Stimulated activated naive CD8-positive, alpha-beta T cell treated with anti-CD3 and anti-CD28 coated beads, Interleukin-15, amount 100 ng/mL, for 72 hours (primary cell): ENCODE measurements around the gene TSHZ1.

Source experiments
- ATAC-seq: fragments of 150-1000 bp; cut with Tn5 transposase; 2 replicates; pipeline ENCODE4 v1.10.0; 2021; ENCODE audit warnings: mild to moderate bottlenecking, moderate library complexity
- DNase-seq, 2 donors: peaks; one replicate each; pipeline ENCODE4 v3.0.0; 2021 to 2022
- H3K27ac Mint-ChIP-seq, 2 donors: one replicate each; pipeline ENCODE4 v1.8.0; 2022; ENCODE audit warnings: mild to moderate bottlenecking in 2 of 2, mixed read lengths in 2 of 2, moderate library complexity in 2 of 2
- H3K27me3 Mint-ChIP-seq: one replicate; pipeline ENCODE4 v1.8.0; 2022; ENCODE audit warnings: mixed read lengths
- H3K4me1 Mint-ChIP-seq: one replicate; pipeline ENCODE4 v1.8.0; 2022; ENCODE audit warnings: mild to moderate bottlenecking, mixed read lengths
- H3K4me3 Mint-ChIP-seq, 2 donors: one replicate each; pipeline ENCODE4 v1.8.0; 2022; ENCODE audit warnings: mild to moderate bottlenecking in 2 of 2, mixed read lengths in 2 of 2, moderate library complexity in 1 of 2
- H3K9me3 Mint-ChIP-seq, 2 donors: one replicate each; pipeline ENCODE4 v1.8.0; 2022; ENCODE audit warnings: mixed read lengths in 2 of 2

TSHZ1 gene

DNA sequence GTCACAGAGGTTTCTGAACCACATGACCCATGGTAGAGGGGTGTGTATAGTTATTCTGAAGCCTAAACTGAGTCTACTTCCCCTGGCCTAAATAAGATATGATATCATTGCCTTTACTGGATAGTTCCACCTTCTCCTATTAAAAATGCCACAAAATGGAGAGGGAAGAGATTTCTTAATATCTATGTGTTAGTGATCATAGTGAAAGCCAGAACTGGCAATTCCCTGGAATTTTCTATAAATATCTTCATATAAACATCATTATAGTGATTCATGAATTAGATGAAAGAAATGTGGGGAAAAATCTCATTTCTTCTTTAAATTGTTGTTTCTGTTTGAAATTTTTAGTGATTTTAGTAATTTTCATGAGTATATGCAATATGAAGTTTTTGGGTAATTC is 45.8 kb downstream of the TSHZ1 start:
- H3K4me1 Mint-ChIP-seq = peaks cover 49% of the 10 kb centered on the region

DNA sequence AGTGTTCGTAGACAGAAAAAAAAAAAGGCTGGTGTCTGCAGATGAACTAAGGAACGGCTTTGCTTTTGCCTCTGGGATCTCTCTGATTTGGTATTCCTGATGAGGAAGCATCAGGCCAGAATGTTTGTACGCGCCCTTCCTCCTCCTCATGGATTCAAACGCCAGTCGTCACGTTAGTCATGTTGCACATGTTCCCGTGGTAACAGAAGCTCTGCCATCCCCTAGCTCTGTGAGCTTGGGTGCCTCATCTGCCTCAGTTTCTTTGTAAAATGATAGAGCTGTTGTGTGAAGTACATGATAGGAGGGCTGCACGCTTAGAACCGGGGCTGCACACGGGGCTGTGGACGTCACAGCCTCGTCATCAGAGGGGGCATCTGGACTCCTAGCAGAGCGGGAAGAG is 47.0 kb downstream of the TSHZ1 start:
- ATAC-seq = no peak
- H3K4me1 Mint-ChIP-seq = peaks cover 58% of the 10 kb centered on the region
- no peak overlapping the region for H3K4me3 Mint-ChIP-seq
- no peaks in the 10 kb centered on the region for H3K9me3 Mint-ChIP-seq
- H3K27ac Mint-ChIP-seq = no peak overlapping the region
- H3K27me3 Mint-ChIP-seq = no peaks in the 10 kb centered on the region
- DNase-seq = no peak

More for the DNA sequence above, 45.8 kb downstream of the TSHZ1 start:
- Mint-ChIP-seq H3K4me3 (no peak overlapping the region), H3K27ac (no peak overlapping the region), H3K27me3 (no peaks in the 10 kb centered on the region), H3K9me3 (no peaks in the 10 kb centered on the region)
- no peak for ATAC-seq
- DNase-seq = no peak

DNA sequence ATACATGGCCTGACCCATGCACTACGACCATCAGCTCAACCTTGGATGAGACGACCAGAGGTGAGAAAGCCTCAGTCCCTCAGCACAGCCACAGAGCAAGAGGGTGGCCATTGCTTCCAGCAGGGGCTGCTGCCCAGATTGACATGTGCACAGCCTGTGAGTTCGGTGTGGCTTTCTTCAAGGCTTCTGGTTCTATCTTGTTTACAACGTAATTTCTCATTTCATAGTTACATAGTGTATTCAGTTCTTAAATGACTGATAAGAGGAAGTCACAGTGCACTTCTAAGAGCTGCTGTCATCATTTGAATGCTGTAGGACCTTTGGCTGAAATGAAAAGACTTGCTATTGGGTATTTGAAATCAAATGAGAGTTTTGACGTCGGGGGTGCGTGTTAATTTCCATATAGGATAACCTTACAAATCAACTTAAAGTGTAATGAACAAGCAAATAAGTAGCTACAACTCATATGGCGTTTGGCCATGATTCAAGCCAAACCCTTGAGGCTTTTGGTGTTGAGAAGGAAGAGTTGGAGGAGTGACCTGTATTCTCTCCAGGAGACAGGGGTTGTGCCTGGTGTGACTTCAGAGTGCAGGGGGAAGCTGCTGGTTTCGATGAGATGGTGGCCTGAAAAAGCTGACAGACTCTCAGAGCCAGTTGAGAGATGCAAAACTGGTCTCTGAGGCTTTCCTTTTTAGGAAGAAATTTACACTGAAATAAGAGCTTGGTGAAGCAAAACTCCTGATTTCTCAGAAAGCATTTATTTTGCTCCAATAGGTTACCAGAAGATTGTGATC is 51.0 kb downstream of the TSHZ1 start:
- DNase-seq (no peak), ATAC-seq (peak; percentile 74)
- no peaks in the 10 kb centered on the region for H3K9me3 Mint-ChIP-seq
- H3K4me3 Mint-ChIP-seq = no peak overlapping the region
- peaks cover 49% of the 10 kb centered on the region for H3K4me1 Mint-ChIP-seq
- H3K27ac Mint-ChIP-seq = peak overlapping the region in 1 of 2 donors; percentile 12
- H3K27me3 Mint-ChIP-seq = no peaks in the 10 kb centered on the region

DNA sequence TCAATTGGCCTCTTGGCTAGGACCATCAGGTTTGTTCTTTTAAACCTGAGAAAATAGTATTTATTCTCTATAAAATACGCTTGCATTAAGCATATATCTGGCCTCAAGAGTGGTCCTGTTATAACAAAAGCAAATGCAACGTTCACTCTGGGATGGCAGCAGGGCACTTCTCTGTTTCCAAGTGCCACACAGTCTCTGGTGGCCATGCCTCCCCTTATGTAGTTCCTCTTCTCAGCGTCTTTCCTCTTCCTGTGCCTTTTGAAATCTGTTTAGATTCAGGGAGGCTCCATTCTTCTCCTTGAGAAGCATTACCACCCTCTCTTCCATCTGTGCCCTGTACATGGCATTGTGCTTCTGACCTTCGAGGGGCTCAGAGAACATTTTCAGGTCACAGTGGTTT is 51.9 kb downstream of the TSHZ1 start:
- no peak overlapping the region for H3K4me3 Mint-ChIP-seq
- peaks cover 55% of the 10 kb centered on the region for H3K4me1 Mint-ChIP-seq
- no peak for ATAC-seq
- H3K9me3 Mint-ChIP-seq = no peaks in the 10 kb centered on the region
- H3K27ac Mint-ChIP-seq = no peak overlapping the region
- no peak for DNase-seq
- no peaks in the 10 kb centered on the region for H3K27me3 Mint-ChIP-seq

DNA sequence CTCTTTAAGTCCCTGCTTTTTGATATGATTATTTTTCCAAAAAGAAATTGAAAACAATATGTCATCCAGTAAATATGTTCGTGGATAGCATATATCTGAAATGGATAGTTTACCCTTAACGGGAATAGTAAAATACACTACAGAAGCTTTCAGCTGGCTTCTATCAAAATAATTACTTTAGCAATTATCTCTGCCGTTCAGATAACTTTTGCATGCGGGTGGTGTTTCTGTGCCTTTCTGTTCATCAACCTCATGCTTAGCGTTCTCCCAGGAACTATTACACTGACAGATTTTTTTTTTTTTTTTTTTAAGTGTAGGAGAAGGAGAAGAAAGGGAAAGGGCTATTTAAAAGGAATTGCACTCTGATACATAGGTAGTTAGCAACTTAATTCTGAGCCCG is 53.6 kb downstream of the TSHZ1 start:
- no peaks in the 10 kb centered on the region for H3K27me3 Mint-ChIP-seq
- peak overlapping the region in 1 of 2 donors; percentile 89 for H3K27ac Mint-ChIP-seq
- ATAC-seq = no peak

DNA sequence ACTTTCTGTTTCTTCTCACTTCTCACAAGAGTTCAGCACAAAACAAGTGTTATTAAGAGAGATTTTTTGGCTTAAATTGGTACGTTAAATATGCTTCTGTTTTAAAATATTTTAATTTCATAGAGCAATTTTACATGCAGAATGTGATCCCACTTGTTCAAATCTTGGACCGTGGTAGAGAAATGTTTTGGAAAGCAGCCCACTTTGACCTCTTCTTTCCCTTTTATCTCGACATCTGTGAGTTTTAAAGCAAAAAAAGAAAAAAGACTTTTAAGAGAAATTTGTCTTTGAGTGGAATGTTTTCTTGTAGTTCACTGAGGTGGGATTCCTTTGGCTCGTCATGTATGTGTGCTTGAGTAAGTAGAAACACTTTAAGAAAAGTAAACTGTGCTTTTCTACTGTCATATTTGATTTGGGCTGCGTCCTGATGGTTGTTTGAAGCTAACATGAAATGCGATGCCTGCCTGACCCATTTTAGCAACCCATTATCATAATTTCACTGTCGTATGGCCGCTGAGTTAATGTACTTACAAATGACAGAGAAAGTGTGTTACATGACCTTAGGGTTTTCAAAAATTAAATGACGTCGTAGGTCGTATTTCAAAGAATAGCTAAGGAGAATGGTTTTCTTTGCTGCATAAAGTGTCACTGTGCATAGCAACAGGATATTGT is 54.5 kb downstream of the TSHZ1 start:
- no peaks in the 10 kb centered on the region for H3K27me3 Mint-ChIP-seq
- no peak overlapping the region for H3K27ac Mint-ChIP-seq
- H3K4me1 Mint-ChIP-seq = peaks cover 66% of the 10 kb centered on the region
- DNase-seq (no peak), ATAC-seq (no peak)
- H3K9me3 Mint-ChIP-seq = no peaks in the 10 kb centered on the region
- no peak overlapping the region for H3K4me3 Mint-ChIP-seq

More for the DNA sequence above, 53.6 kb downstream of the TSHZ1 start:
- Mint-ChIP-seq H3K4me1 (peaks cover 58% of the 10 kb centered on the region), H3K4me3 (no peak overlapping the region), H3K9me3 (no peaks in the 10 kb centered on the region)
- DNase-seq = no peak

DNA sequence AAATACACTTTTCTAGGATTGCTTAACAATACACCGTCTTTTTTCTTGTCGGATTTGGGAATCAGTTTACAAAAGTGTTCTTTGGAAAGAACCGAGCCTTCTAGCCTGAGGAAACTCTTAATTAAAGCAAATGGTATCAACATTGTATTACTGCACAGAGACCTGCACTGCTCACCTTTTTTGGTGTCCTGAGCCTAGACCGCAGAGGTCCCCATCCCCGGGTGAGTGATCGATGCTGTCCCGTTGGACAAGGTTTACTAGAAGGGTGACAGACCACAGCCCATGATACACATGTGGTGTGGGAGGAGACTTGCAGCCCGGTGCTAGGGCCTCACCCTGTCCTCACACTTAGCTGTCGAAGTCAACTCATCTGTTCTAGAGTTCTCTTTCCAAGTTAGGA is 55.3 kb downstream of the TSHZ1 start:
- no peak for DNase-seq
- no peaks in the 10 kb centered on the region for H3K27me3 Mint-ChIP-seq
- peaks cover 60% of the 10 kb centered on the region for H3K4me1 Mint-ChIP-seq
- H3K27ac Mint-ChIP-seq = no peak overlapping the region
- H3K9me3 Mint-ChIP-seq = no peaks in the 10 kb centered on the region
- no peak for ATAC-seq
- H3K4me3 Mint-ChIP-seq = no peak overlapping the region

DNA sequence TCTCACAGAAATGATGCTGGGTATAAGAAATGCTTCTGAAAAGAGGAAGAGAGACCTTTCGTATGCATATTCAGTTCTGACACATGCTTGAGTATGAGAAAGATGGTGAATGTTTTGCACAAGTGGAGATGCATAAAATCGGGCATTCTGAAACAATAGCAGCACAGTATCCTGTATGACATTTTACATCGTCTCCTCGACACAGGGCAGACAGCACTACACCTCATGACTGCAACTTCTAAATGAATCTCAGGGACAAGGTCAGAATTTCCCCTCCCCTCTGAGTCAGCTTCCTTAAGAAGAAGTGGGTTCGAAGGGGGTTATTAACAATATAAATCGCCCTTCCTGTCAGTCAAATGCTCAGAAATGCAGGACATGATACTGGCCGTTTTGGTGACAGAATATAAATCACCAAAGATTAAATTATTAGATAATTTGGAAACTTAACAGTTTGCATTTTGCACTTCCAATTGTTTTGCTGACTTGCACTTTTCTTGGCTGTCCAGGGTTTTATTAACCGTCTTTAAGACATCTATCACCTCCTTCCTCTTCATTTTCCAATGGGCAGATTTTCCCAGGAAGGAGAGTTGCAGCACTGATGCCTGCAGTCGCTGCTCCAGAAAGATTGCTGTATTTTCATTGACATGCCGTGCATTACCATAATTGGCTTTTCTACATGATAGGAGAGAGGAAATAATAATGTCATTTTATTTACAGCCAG is 57.2 kb downstream of the TSHZ1 start:
- DNase-seq (no peak), ATAC-seq (peak; percentile 61)
- no peak overlapping the region for H3K27ac Mint-ChIP-seq
- no peaks in the 10 kb centered on the region for H3K27me3 Mint-ChIP-seq
- H3K9me3 Mint-ChIP-seq = no peaks in the 10 kb centered on the region
- H3K4me3 Mint-ChIP-seq = no peak overlapping the region
- H3K4me1 Mint-ChIP-seq = peaks cover 56% of the 10 kb centered on the region

DNA sequence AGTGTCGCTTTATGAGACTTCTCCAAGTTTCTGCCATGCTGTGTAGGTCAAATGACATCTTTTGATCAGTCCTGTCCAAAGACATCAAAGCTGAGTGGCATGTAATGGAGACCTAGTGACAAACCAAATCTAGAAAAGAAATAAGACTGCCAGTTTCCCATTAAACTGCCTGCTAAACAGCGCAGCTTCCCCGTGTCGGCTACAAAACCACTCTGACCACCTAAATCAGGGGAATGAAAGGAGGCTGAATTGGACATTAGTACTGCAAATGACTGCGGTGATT is 57.7 kb downstream of the TSHZ1 start:
- Mint-ChIP-seq H3K4me3 (no peak overlapping the region), H3K9me3 (no peaks in the 10 kb centered on the region), H3K27me3 (no peaks in the 10 kb centered on the region), H3K4me1 (peaks cover 55% of the 10 kb centered on the region), H3K27ac (no peak overlapping the region)
- DNase-seq (no peak), ATAC-seq (no peak)

DNA sequence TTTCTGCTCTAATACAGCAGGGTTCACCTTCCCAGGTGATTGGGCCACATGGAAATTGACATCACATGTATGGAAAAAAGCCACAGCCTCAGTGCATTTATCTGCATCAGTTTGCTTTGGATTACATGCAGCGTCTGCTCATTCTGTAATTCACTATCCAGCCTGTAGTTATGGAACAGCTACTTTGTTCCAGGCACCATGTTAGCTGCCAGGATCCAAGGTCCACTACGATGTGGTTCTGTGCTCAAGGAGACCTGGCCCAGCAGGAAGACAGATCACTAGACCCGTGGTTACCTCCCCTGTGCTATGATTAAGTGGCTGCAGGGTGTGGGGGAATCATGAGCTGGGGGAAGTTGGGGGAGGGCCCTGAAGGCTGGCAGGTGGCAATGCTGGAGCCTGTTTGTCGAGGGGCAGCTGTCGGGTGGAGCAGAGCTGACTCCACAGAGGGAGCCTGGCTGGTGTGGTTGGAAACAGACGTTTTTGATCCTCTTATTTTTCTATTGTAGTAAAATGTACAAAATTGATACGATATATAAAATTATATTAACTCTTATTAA is 58.6 kb downstream of the TSHZ1 start:
- ATAC-seq (no peak), DNase-seq (no peak)
- H3K27me3 Mint-ChIP-seq = no peaks in the 10 kb centered on the region
- H3K4me1 Mint-ChIP-seq = peaks cover 55% of the 10 kb centered on the region
- H3K4me3 Mint-ChIP-seq = no peak overlapping the region
- H3K27ac Mint-ChIP-seq = no peak overlapping the region
- H3K9me3 Mint-ChIP-seq = no peaks in the 10 kb centered on the region

DNA sequence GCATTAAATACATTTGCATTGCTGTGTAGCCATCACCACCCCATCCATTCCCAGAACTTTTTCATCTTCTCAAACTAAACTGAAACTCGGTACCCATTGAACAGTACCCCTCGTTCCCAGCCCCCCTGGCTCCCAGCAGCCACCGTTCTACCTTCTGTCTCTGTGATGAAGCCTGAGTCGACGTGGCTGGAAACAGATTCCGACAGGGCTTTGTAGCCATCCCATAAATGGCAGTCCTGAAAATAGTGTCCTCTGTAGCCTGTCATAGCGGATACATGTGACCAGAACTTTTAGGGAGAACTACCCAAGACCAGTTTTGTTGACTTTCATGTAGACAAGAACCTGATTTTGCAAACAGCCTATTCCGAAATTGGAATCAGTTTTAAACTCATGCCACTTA is 59.1 kb downstream of the TSHZ1 start:
- DNase-seq (no peak), ATAC-seq (no peak)
- H3K9me3 Mint-ChIP-seq = no peaks in the 10 kb centered on the region
- H3K27me3 Mint-ChIP-seq = no peaks in the 10 kb centered on the region
- no peak overlapping the region for H3K27ac Mint-ChIP-seq
- H3K4me1 Mint-ChIP-seq = peaks cover 55% of the 10 kb centered on the region
- H3K4me3 Mint-ChIP-seq = no peak overlapping the region

DNA sequence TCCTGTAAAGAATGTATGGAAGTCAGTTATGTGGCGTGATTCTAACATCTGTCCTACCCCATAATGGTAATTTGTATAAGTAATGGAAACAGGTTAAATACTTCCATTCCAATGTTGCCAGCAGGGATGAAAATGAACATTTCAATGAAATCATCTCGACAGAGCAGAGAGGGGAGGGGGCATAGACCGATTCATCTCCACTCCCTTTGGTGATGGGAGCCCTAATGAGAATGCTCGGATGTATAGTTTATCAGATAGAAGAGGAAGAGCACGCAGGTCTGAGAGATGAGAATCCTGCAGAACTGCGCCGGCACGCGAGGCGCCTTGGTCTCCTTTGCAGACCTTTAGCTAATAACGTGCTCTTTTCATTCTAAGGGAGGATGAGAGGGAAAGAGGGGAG is 61.4 kb downstream of the TSHZ1 start:
- Mint-ChIP-seq H3K4me1 (peaks cover 55% of the 10 kb centered on the region), H3K9me3 (no peaks in the 10 kb centered on the region), H3K27me3 (no peaks in the 10 kb centered on the region), H3K27ac (peak overlapping the region in 1 of 2 donors; percentile 84), H3K4me3 (no peak overlapping the region)
- DNase-seq (no peak), ATAC-seq (no peak)

DNA sequence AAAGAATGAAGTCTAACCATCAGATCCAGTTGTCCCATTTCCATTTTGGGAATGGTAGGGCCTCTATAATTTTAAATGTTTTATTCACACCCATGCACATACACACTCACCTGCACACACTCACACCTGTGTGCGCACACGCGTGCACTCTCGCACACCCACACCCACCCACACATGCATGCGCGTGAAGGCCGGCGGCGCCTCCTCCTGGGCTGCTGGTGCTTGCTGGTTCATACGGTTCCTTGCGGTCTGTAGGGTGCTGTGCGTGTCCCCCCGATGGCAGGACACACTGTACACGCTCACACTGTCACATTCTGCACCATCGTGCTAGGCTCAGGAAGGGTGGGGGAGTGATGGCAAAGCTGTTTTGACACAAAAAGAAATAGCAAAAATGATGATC is 63.2 kb downstream of the TSHZ1 start:
- Mint-ChIP-seq H3K9me3 (no peaks in the 10 kb centered on the region), H3K27me3 (no peaks in the 10 kb centered on the region), H3K27ac (no peak overlapping the region), H3K4me1 (peaks cover 49% of the 10 kb centered on the region), H3K4me3 (no peak overlapping the region)
- no peak for ATAC-seq
- DNase-seq = no peak

DNA sequence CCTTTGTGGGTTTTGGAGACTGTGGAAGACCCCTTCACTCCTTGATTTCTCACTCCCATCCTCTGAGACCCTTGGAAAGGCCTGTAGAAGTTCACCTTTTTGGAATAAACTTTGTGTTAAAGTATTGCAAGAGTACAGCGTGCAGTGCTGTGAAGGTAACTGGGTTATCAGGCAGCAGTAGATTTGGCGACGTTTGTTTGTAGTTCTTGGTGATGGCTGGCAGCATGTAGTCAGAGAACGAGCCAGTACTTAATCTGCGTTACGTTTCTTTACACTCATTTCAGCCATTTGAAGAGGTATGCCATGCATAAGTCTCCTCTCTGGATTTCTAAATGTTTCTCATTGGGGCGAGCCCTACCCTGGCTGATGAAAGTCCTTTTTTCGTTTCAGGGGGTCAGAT is 64.6 kb downstream of the TSHZ1 start:
- Mint-ChIP-seq H3K9me3 (no peaks in the 10 kb centered on the region), H3K4me3 (no peak overlapping the region), H3K4me1 (peaks cover 52% of the 10 kb centered on the region), H3K27me3 (no peaks in the 10 kb centered on the region), H3K27ac (no peak overlapping the region)
- ATAC-seq (no peak), DNase-seq (no peak)

DNA sequence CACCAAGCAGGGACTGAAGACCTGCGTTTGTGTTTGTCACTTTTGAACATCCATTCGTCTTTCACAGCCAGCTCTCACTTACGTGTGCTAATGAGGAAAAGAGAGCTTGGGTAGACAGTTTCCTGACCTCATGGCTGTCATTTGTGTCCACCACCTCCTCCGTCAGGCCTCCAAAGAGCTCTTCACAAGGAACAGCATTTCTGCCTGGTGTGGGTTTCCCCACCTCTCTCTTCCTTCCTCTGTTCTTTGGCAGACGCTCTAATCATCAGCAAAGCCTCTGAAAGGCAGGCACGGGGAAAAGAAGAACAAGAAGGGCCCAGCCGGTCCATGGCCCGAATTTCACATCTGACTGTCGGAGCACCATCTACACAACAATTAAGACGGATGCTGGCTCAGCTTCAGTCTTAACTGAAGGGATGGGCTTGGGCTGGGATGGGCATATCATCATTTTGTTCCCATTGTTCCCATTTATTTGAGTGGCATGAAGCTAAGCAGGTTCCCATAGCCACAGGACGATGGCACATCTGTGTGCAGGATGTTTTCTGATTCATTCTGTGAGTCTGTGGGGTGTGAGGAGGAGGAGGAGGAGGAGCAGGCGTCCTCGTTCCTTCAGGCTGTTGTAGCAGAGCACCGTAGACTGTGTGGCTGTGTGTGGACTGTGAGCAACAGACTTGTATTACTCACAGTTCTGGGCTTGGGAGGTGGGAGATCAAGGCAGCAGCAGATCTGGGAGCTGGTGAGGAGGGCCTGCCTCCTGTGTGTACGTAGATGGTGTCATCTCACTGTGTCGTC is 66.4 kb downstream of the TSHZ1 start:
- no peaks in the 10 kb centered on the region for H3K27me3 Mint-ChIP-seq

More for the DNA sequence above, 66.4 kb downstream of the TSHZ1 start:
- Mint-ChIP-seq H3K4me3 (no peak overlapping the region), H3K9me3 (no peaks in the 10 kb centered on the region), H3K4me1 (peaks cover 52% of the 10 kb centered on the region), H3K27ac (peak overlapping the region; percentile 27 to 33)
- no peak for DNase-seq
- peak; percentile 53 for ATAC-seq
